ENCODE measurements around the gene C12orf57.
"Not testable (repeated sequence)": the region's sequence is repeated elsewhere in the genome, so short reads cannot be mapped to it uniquely, and the experiment has no call there.

C12orf57 gene

GRCh38 chr12:6943722-6944380 is at the start of gene C12orf57, which contains the start of gene RNU7-1:
Gene C12orf57 (plus strand): TSS chr12:6944022. CDS start chr12:6944122, 100 bp downstream.
Gene RNU7-1 (plus strand): TSS chr12:6943816.
- DNase-seq = peak; percentile 84

- no peak for DNase-seq
Observed at GRCh38 chr12:6894321-6894720, 49.5 kb upstream of the C12orf57 start.

GRCh38 chr12:6896846-6897435 is 46.9 kb upstream of the C12orf57 start:
- DNase-seq = no peak

- no peak for DNase-seq
Observed at GRCh38 chr12:6899427-6899826, 44.4 kb upstream of the C12orf57 start.

GRCh38 chr12:6899837-6900519 is 43.8 kb upstream of the C12orf57 start:
- no peak for DNase-seq

- DNase-seq = no peak
Observed at GRCh38 chr12:6902448-6902847, 41.4 kb upstream of the C12orf57 start.

GRCh38 chr12:6903722-6904121 is 40.1 kb upstream of the C12orf57 start:
- no peak for DNase-seq

- DNase-seq = peak; percentile 98
Observed at GRCh38 chr12:6904280-6905276, 39.2 kb upstream of the C12orf57 start, which contains the start of gene LRRC23. Gene LRRC23 (plus strand): TSS chr12:6904822. CDS start chr12:6905634, 812 bp downstream.

- DNase-seq = no peak
Observed at GRCh38 chr12:6905414-6906040, 38.3 kb upstream of the C12orf57 start.

- DNase-seq = not testable (repeated sequence)
Observed at GRCh38 chr12:6908141-6908540, 35.7 kb upstream of the C12orf57 start.

- no peak for DNase-seq
Observed at GRCh38 chr12:6909421-6910145, 34.2 kb upstream of the C12orf57 start.

- no peak for DNase-seq
Observed at GRCh38 chr12:6912164-6912935, 31.5 kb upstream of the C12orf57 start.

- DNase-seq = peak; percentile 70
Observed at GRCh38 chr12:6914246-6914946, 29.4 kb upstream of the C12orf57 start, which contains the start of gene ENO2. Gene ENO2 (plus strand): TSS chr12:6914580. CDS start chr12:6915833, 1,253 bp downstream.

GRCh38 chr12:6914947-6915788 is 28.7 kb upstream of the C12orf57 start:
- peak; percentile 36 for DNase-seq

GRCh38 chr12:6915789-6916285 is 28.0 kb upstream of the C12orf57 start:
- no peak for DNase-seq

- DNase-seq = no peak
Observed at GRCh38 chr12:6916426-6917200, 27.2 kb upstream of the C12orf57 start.

- no peak for DNase-seq
Observed at GRCh38 chr12:6917491-6918231, 26.2 kb upstream of the C12orf57 start.

Measured in NCI-H1436 (cell line).